Loucy (cell line): Measurements from ENCODE around the gene RNPS1.

Experiments
- CTCF ChIP-seq: fragments of 200-600 bp; sonication (generic); conservative IDR thresholded peaks from 2 replicates; pipeline ENCODE4 v1.5.1; 2014; ENCODE audit warnings: mild to moderate bottlenecking, antibody characterized with exemption, low read length
- EZH2phosphoT487 ChIP-seq: fragments of 200-600 bp; IDR thresholded peaks from 2 replicates; pipeline ENCODE4 v1.6.1; 2018; ENCODE audit warnings: antibody characterized with exemption, mild to moderate bottlenecking, moderate library complexity, borderline replicate concordance

GRCh38 chr16:2260250-2260649 is 7.7 kb downstream of the RNPS1 start:
- TF ChIP-seq CTCF (no peak), EZH2phosphoT487 (no peak)
